T-cell (primary cell): ENCODE data around the gene ADM. TPM values are rescaled to one million over a fixed set of nuclear protein-coding genes. Genes with fewer than 3 reads are reported as not detected.

Experiments
- ATAC-seq, 4 experiments: fragments of 200-7000 bp in 3 of 4; fragments of 150-1000 bp in 1 of 4; cut with Tn5 transposase; replicated peaks in 1 of 4; 1 replicate in 3 of 4; 2 replicates in 1 of 4; pipeline ENCODE4 v1.10.0; 2021; ENCODE audit warnings: moderate library complexity in 3 of 4, mild to moderate bottlenecking in 2 of 4, moderate number of reproducible peaks in 1 of 4
- CTCF ChIA-PET, 2 donors: fragments of 300-600 bp; sonication (Branson Sonifier 250); formaldehyde crosslinking; loops; one replicate each; lab custom pipeline; 2022; ENCODE audit warnings: antibody characterized with exemption in 2 of 2; lab: Charles Lee
- POLR2A ChIA-PET, 2 donors: fragments of 300-600 bp; sonication (Branson Sonifier 250); formaldehyde crosslinking; loops; one replicate each; lab custom pipeline; 2022; ENCODE audit warnings: antibody characterized with exemption in 2 of 2; lab: Charles Lee
- DNase-seq, 35 experiments: peaks; one replicate each; pipeline versions ENCODE4 v3.0.0 to v3.0.0-alpha.2; 2013 to 2023
- H3K27ac ChIP-seq: one replicate; pipeline ENCODE4 v1.5.1; 2013; ENCODE audit warnings: low read length
- H3K27me3 ChIP-seq, 2 experiments: replicated peaks in 1 of 2; 1 replicate in 1 of 2; 2 replicates in 1 of 2; pipeline versions ENCODE4 v1.6.1 to v1.7.0; 2013; ENCODE audit warnings: low read length in 1 of 2, mixed read lengths in 1 of 2; ENCODE audit not compliant: control insufficient read depth in 2 of 2, insufficient read depth in 2 of 2; ENCODE audit errors: extremely low read depth in 1 of 2
- H3K36me3 ChIP-seq, 2 donors: 1 replicate in 1 of 2; 2 replicates in 1 of 2; pipeline versions ENCODE4 v1.6.1 to v1.7.0; 2013; ENCODE audit warnings: low read length in 1 of 2; ENCODE audit not compliant: control insufficient read depth in 2 of 2, insufficient read depth in 1 of 2; ENCODE audit errors: extremely low read depth in 1 of 2
- H3K4me1 ChIP-seq, 2 experiments: 1 replicate in 1 of 2; 2 replicates in 1 of 2; pipeline versions ENCODE4 v1.6.1 to v1.7.0; 2013; ENCODE audit warnings: low read length in 2 of 2, mixed read lengths in 1 of 2; ENCODE audit not compliant: insufficient read depth in 2 of 2, control insufficient read depth in 1 of 2; ENCODE audit errors: extremely low read depth in 1 of 2
- H3K4me3 ChIP-seq, 2 donors: 1 replicate in 1 of 2; 2 replicates in 1 of 2; pipeline versions ENCODE4 v1.5.1 to v1.7.0; 2013; ENCODE audit warnings: mild to moderate bottlenecking in 2 of 2, low read length in 1 of 2, moderate library complexity in 1 of 2; ENCODE audit not compliant: control insufficient read depth in 1 of 2; ENCODE audit errors: extremely low read depth in 1 of 2
- H3K9me3 ChIP-seq: 2 replicates; pipeline ENCODE4 v1.7.0; 2013
- H3K27ac Mint-ChIP-seq, 2 donors: one replicate each; pipeline ENCODE4 v1.8.0; 2020 to 2021; ENCODE audit warnings: mild to moderate bottlenecking in 2 of 2, mixed read lengths in 2 of 2
- H3K27me3 Mint-ChIP-seq, 2 donors: one replicate each; pipeline ENCODE4 v1.8.0; 2021 to 2022; ENCODE audit warnings: mixed read lengths in 2 of 2
- H3K36me3 Mint-ChIP-seq: one replicate; pipeline ENCODE4 v1.8.0; 2021; ENCODE audit warnings: mixed read lengths
- H3K4me1 Mint-ChIP-seq, 3 donors: one replicate each; pipeline ENCODE4 v1.8.0; 2020 to 2022; ENCODE audit warnings: mixed read lengths in 3 of 3, mild to moderate bottlenecking in 1 of 3
- H3K4me3 Mint-ChIP-seq, 3 donors: one replicate each; pipeline ENCODE4 v1.8.0; 2020 to 2022; ENCODE audit warnings: mild to moderate bottlenecking in 3 of 3, mixed read lengths in 3 of 3, moderate library complexity in 3 of 3
- H3K9me3 Mint-ChIP-seq, 3 donors: one replicate each; pipeline ENCODE4 v1.8.0; 2020 to 2022; ENCODE audit warnings: mixed read lengths in 3 of 3
- WGBS: methylation state at CpG from one replicate; pipeline ENCODE4 v1.1.5; 2013; ENCODE audit warnings: missing lambda C conversion rate; ENCODE audit not compliant: insufficient coverage; 5-methylcytosine and 5-hydroxymethylcytosine counted together
- total RNA-seq, 35 experiments: library from RNA in 6 of 35; stranded (reverse) in 6 of 35; fragments of 120-200 nt in 1 of 35; gene quantifications; one replicate each; pipeline versions ENCODE4 v1.2.1 to v1.2.4 and lab custom pipeline; 2013 to 2026

The ADM gene
- total RNA-seq, 5 donors from 2014 or later (not counting 1 experiment from before 2014, with no cell fraction given): 0.37 to 1.2 (median 0.64) TPM; not detected in 1

DNA sequence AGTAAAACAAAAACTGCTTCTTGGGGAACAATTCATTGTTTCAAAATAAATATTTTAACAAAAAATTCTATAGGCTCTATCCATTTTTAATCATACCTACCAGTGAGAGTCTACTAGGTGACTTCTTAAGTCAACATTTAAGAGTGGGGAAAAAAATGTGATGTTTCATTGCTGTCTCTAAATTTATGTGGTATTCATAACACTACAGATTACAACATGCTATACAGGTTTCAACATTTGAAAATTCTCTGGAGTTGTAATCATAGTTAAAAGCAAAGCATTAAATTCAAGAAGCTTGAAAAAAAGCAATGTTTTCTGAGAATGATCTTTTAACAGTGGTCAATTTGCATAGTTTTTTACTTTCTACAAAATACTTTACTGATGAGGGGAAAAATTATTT lies 29.2 kb upstream of the ADM start:
- H3K27me3 Mint-ChIP-seq: no peaks in the 10 kb centered on the region
- DNase-seq: no peak
- ChIA-PET CTCF (no interaction called here), POLR2A (no interaction called here)
- no peaks in the 10 kb centered on the region for H3K9me3 Mint-ChIP-seq
- Histone ChIP-seq H3K4me3 (no peak overlapping the region), H3K27me3 (no peaks in the 10 kb centered on the region), H3K36me3 (no peaks in the 10 kb centered on the region), H3K27ac (no peak overlapping the region), H3K4me1 (no peaks in the 10 kb centered on the region), H3K9me3 (no peaks in the 10 kb centered on the region)
- no peak overlapping the region for H3K27ac Mint-ChIP-seq
- no peak for ATAC-seq
- H3K4me3 Mint-ChIP-seq: no peak overlapping the region
- H3K4me1 Mint-ChIP-seq: peaks cover 10 to 24% (median 11%) of the 10 kb centered on the region in 3 donors
- H3K36me3 Mint-ChIP-seq: peaks cover 3% of the 10 kb centered on the region

DNA sequence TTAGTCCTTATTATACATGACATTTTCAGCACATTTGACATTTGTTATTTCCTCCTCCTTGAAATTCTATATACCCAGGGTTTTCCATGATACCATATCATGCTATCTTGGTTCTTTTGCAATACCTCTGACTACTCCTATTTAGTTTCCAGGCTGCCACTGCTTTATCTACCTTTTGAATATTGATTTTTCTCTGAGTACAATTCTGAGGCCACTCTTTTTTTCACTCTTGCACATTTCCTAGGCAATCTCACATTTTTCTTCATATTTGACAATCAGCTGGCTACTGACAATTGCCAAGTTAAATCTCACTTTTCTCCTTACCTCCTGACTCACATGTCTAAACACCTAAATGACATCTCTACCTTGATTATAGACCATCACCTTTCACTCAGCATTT lies 22.8 kb upstream of the ADM start:
- CTCF ChIA-PET: no interaction called here
- POLR2A ChIA-PET: no interaction called here
- no peak overlapping the region for H3K4me3 Mint-ChIP-seq

DNA sequence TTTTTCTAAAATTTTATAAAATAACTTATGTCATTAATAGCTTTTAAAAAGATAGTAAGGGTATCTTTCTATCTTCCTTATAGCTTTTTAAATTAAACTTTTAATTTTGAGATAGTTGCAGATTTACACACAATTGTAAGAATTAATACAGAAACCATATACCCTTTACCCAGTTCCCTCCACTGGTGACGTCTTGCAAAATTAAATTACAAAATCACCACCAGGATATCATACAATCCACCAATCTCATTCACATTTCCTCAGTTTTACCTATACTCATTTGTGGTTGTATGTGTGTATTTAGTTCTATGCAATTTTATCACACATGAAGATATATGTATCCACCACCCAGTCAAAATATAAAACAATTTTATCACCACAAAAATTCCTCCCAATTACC lies 20.9 kb upstream of the ADM start:
- no peaks in the 10 kb centered on the region for H3K9me3 Mint-ChIP-seq
- Histone ChIP-seq H3K9me3 (no peaks in the 10 kb centered on the region), H3K4me3 (no peak overlapping the region), H3K27me3 (peaks cover 0 to 6% of the 10 kb centered on the region in 2 experiments), H3K36me3 (no peaks in the 10 kb centered on the region), H3K4me1 (no peaks in the 10 kb centered on the region), H3K27ac (no peak overlapping the region)
- ATAC-seq (no peak), DNase-seq (no peak)
- no peak overlapping the region for H3K27ac Mint-ChIP-seq
- ChIA-PET CTCF (interaction anchor here in 1 of 2 donors (0.7 to 1.2 kb wide), 3 partner anchors 21 to 28 kb away, joined by 3 to 4 read pairs (median 3); partner anchors contain the start of gene ADM), POLR2A (interaction anchor here (0.6 to 0.7 kb wide), 3 partner anchors 22 to 26 kb away, joined by 3 read pairs; no protein-coding TSS in a partner anchor)
- peaks cover 7% of the 10 kb centered on the region for H3K36me3 Mint-ChIP-seq
- no peak overlapping the region for H3K4me3 Mint-ChIP-seq
- H3K27me3 Mint-ChIP-seq: peaks cover 0 to 4% of the 10 kb centered on the region in 2 donors
- no CpG with 5 or more reads among the region's 1 CpG for WGBS
- H3K4me1 Mint-ChIP-seq: peaks cover 0 to 13% (median 5%) of the 10 kb centered on the region in 3 donors

More for the DNA sequence above, 22.8 kb upstream of the ADM start:
- no peak overlapping the region for H3K4me3 ChIP-seq
- H3K27ac ChIP-seq: no peak overlapping the region
- Mint-ChIP-seq H3K9me3 (no peaks in the 10 kb centered on the region), H3K27ac (no peak overlapping the region), H3K27me3 (peaks cover 0 to 4% of the 10 kb centered on the region in 2 donors), H3K4me1 (peaks cover 0 to 13% (median 3%) of the 10 kb centered on the region in 3 donors), H3K36me3 (peaks cover 9% of the 10 kb centered on the region)
- H3K4me1 ChIP-seq: no peaks in the 10 kb centered on the region
- H3K27me3 ChIP-seq: no peaks in the 10 kb centered on the region
- DNase-seq (no peak), ATAC-seq (no peak)
- H3K36me3 ChIP-seq: no peaks in the 10 kb centered on the region
- H3K9me3 ChIP-seq: no peaks in the 10 kb centered on the region

DNA sequence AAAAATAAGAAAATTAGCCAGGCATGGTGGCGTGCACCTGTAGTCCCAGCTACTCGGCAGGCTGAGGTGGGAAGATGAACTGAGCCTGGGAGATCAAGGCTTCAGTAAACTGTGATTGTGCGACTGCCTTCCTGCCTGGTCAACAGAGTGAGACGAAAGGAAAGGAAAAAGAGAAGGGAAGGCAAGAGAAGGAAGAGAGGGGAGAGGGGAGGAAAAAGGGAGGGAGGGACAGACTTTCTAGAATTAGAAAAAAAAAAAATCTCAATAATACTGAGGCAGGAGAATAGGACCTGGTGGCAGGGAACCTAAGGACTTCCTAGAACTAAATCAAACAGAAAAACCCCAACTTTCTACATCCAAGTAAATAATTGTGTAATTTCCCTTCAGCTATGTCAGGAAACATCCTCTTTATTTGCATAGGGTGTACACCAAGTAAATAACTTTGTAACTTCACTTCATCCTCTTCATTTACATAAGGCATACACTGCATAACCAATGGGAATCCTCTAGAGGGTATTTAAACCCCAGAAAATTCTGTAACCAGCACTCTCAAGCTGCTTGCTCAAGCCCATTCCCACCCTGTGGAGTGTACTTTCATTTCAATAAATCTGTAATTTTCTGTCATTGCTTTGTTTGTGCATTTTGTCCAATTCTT lies 19.6 kb upstream of the ADM start:
- no peaks in the 10 kb centered on the region for H3K36me3 ChIP-seq
- CTCF ChIA-PET: interaction anchor here in 1 of 2 donors (0.6 kb wide), 1 partner anchor 14 kb away, joined by 3 read pairs; no protein-coding TSS in a partner anchor
- WGBS: 90% methylated on average over 3 of the region's 4 CpGs
- Mint-ChIP-seq H3K27me3 (peaks cover 0 to 4% of the 10 kb centered on the region in 2 donors), H3K4me1 (peaks cover 0 to 15% (median 5%) of the 10 kb centered on the region in 3 donors), H3K9me3 (no peaks in the 10 kb centered on the region), H3K27ac (no peak overlapping the region), H3K4me3 (no peak overlapping the region), H3K36me3 (peaks cover 11% of the 10 kb centered on the region)
- POLR2A ChIA-PET: interaction anchor here in 1 of 2 donors (0.7 kb wide), 1 partner anchor 81 kb away, joined by 4 read pairs; no protein-coding TSS in a partner anchor
- H3K4me3 ChIP-seq: no peak overlapping the region
- H3K27ac ChIP-seq: no peak overlapping the region
- DNase-seq (no peak), ATAC-seq (no peak)
- H3K4me1 ChIP-seq: no peaks in the 10 kb centered on the region
- H3K9me3 ChIP-seq: no peaks in the 10 kb centered on the region
- peaks cover 0 to 9% of the 10 kb centered on the region in 2 experiments for H3K27me3 ChIP-seq

DNA sequence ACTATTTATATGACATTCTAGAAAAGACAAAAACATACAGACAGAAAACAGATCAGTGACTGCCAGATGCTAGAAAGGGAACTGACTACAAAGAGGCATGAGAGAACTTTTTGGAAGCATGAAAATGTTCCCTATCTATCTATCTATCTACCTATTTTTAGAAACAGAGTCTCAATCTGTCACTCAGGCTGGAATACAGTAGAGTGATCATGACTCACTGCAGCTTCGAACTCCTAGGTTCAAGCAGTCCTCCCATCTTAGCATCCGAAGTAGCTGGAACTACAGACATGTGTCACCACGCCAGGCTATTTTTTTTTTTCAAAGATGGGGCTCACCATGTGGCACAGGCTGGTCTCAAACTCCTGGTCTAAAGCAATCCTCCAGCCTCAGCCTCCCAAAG lies 17.7 kb upstream of the ADM start:
- peaks cover 13% of the 10 kb centered on the region for H3K36me3 Mint-ChIP-seq
- Histone ChIP-seq H3K9me3 (no peaks in the 10 kb centered on the region), H3K4me3 (no peak overlapping the region), H3K4me1 (peaks cover 0 to 4% of the 10 kb centered on the region in 2 experiments), H3K27ac (no peak overlapping the region), H3K36me3 (no peaks in the 10 kb centered on the region), H3K27me3 (peaks cover 0 to 9% of the 10 kb centered on the region in 2 experiments)
- no peak overlapping the region for H3K4me3 Mint-ChIP-seq
- H3K27ac Mint-ChIP-seq: no peak overlapping the region
- ATAC-seq (no peak), DNase-seq (no peak)
- WGBS: 86% methylated on average over 1 of the region's 3 CpGs
- H3K4me1 Mint-ChIP-seq: peaks cover 8 to 23% (median 12%) of the 10 kb centered on the region in 3 donors
- CTCF ChIA-PET: interaction anchor here in 1 of 2 donors (0.6 kb wide), 1 partner anchor 228 kb away, joined by 3 read pairs; no protein-coding TSS in a partner anchor
- POLR2A ChIA-PET: no interaction called here
- H3K27me3 Mint-ChIP-seq: peaks cover 0 to 8% of the 10 kb centered on the region in 2 donors
- no peaks in the 10 kb centered on the region for H3K9me3 Mint-ChIP-seq

DNA sequence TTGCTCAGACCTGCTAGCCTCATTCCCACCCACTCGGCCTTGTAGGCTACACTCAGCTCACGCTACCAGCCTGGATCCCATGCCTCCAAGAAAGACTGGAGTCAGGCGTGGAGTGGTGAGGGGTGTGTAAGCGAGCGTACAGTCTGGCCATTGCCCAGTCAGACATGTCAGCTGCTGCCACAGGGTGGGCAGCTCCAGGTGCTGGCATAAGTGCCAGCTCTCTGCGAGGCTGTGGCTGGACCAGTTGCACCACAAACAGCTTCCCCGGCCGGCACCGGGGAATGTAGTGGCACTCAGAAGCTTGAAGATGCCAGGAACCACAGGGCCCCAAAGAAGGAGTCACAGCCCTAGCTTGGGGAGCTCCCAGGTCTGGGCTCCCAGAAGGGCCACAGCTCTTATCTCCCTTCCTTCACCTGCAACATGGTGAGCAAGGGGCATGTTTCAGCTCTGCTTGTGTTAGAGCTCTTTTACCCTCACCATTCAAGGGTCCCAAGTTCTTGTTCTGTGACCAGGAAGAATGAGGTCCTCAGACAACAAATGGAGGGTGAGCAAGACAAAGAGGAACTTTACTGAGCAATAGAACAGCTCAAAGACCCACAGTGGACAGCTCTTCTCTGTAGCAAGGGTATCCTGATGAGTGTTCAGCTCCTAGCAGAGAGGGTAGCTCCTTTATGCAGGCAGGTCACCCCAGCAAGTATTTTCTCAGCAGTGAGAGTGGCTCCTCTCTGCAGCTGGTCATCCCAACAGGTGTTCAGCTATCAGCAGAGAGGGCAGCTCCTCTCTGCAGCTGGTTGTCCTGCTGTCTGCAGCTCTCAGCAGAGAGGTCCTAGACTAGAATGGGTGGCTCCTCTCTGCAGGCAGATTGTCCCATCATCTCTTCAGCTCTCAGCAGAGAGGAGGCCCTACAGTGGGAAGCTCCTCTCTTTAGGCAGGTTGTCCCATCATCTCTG lies 16.8 kb upstream of the ADM start:
- ChIA-PET POLR2A (interaction anchor here in 1 of 2 donors (0.8 kb wide), 1 partner anchor 20 kb away, joined by 3 read pairs; no protein-coding TSS in a partner anchor), CTCF (interaction anchor here (0.6 to 1.4 kb wide), 4 partner anchors 10 to 628 kb away, joined by 3 to 8 read pairs (median 4); no protein-coding TSS in a partner anchor)
- H3K4me3 ChIP-seq: no peak overlapping the region
- H3K36me3 Mint-ChIP-seq: peaks cover 13% of the 10 kb centered on the region
- no peak for DNase-seq
- H3K27ac ChIP-seq: no peak overlapping the region
- no peak overlapping the region for H3K4me3 Mint-ChIP-seq
- H3K36me3 ChIP-seq: no peaks in the 10 kb centered on the region
- no peaks in the 10 kb centered on the region for H3K9me3 Mint-ChIP-seq
- H3K4me1 ChIP-seq: peaks cover 0 to 4% of the 10 kb centered on the region in 2 experiments
- peaks cover 15 to 30% (median 18%) of the 10 kb centered on the region in 3 donors for H3K4me1 Mint-ChIP-seq
- H3K27ac Mint-ChIP-seq: no peak overlapping the region
- peaks cover 0 to 9% of the 10 kb centered on the region in 2 experiments for H3K27me3 ChIP-seq
- peaks cover 0 to 8% of the 10 kb centered on the region in 2 donors for H3K27me3 Mint-ChIP-seq
- 91% methylated on average over 8 of the region's 9 CpGs for WGBS
- no peak for ATAC-seq
- no peaks in the 10 kb centered on the region for H3K9me3 ChIP-seq
